Osteocyte (in vitro differentiated cells): ENCODE measurements around the gene PRELID2. TPM values are rescaled to one million over a fixed set of nuclear protein-coding genes. Genes with fewer than 3 reads are reported as not detected.

Experiments used
- DNase-seq: peaks from one replicate; pipeline ENCODE4 v3.0.0; 2021; ENCODE audit warnings: mixed read lengths; ENCODE audit not compliant: unreplicated experiment; ENCODE audit errors: extremely low spot score
- H3K27ac Mint-ChIP-seq: one replicate; pipeline ENCODE4 v1.8.0; 2021; ENCODE audit warnings: mild to moderate bottlenecking, mixed read lengths; ENCODE audit not compliant: unreplicated experiment
- H3K27me3 Mint-ChIP-seq: one replicate; pipeline ENCODE4 v1.8.0; 2021; ENCODE audit warnings: mixed read lengths; ENCODE audit not compliant: unreplicated experiment
- H3K36me3 Mint-ChIP-seq: one replicate; pipeline ENCODE4 v1.8.0; 2021; ENCODE audit warnings: mixed read lengths; ENCODE audit not compliant: unreplicated experiment
- H3K4me1 Mint-ChIP-seq: one replicate; pipeline ENCODE4 v1.8.0; 2021; ENCODE audit warnings: mixed read lengths; ENCODE audit not compliant: unreplicated experiment
- H3K4me3 Mint-ChIP-seq: one replicate; pipeline ENCODE4 v1.8.0; 2021; ENCODE audit warnings: mild to moderate bottlenecking, moderate library complexity, mixed read lengths; ENCODE audit not compliant: unreplicated experiment
- H3K9me3 Mint-ChIP-seq: one replicate; pipeline ENCODE4 v1.8.0; 2021; ENCODE audit warnings: mixed read lengths; ENCODE audit not compliant: unreplicated experiment
- total RNA-seq: library from RNA; stranded (reverse); gene quantifications from 2 replicates; pipeline ENCODE4 v1.2.1, GENCODE V29; 2021
- TF ChIP-seq, protein P1 (sequence below): fragments of 200-600 bp; sonication (generic); IDR thresholded peaks from 2 replicates; pipeline ENCODE4 v1.5.0; 2021; ENCODE audit warnings: antibody characterized with exemption, mild to moderate bottlenecking, moderate library complexity

Gene PRELID2
- total RNA-seq, 1 donor from 2014 or later: 4.7 TPM

DNA sequence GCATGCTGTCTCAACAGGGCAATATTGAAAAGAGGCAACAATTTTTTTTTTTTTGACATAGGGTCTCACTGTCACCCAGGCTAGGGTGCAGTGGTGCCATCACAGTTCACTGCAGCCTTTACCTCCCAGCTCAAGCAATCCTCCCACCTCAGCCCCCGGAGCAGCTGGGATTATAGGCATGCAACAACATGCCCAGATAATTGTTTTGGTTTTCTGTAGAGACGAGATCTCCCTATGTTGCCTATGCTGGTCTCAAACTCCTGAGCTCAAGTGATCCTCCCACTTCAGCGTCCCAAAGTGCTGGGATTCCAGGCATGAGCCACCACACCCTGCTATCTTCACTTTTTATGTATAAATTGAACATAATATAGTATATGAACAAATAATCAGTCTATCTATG lies 47.6 kb downstream of the PRELID2 start:
- Mint-ChIP-seq H3K4me3 (no peak overlapping the region), H3K4me1 (no peaks in the 10 kb centered on the region), H3K27ac (no peak overlapping the region), H3K9me3 (peaks cover 6% of the 10 kb centered on the region), H3K36me3 (no peaks in the 10 kb centered on the region), H3K27me3 (no peaks in the 10 kb centered on the region)
- no peak for DNase-seq
- TF ChIP-seq, protein P1, sequence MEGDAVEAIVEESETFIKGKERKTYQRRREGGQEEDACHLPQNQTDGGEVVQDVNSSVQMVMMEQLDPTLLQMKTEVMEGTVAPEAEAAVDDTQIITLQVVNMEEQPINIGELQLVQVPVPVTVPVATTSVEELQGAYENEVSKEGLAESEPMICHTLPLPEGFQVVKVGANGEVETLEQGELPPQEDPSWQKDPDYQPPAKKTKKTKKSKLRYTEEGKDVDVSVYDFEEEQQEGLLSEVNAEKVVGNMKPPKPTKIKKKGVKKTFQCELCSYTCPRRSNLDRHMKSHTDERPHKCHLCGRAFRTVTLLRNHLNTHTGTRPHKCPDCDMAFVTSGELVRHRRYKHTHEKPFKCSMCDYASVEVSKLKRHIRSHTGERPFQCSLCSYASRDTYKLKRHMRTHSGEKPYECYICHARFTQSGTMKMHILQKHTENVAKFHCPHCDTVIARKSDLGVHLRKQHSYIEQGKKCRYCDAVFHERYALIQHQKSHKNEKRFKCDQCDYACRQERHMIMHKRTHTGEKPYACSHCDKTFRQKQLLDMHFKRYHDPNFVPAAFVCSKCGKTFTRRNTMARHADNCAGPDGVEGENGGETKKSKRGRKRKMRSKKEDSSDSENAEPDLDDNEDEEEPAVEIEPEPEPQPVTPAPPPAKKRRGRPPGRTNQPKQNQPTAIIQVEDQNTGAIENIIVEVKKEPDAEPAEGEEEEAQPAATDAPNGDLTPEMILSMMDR: no peak

DNA sequence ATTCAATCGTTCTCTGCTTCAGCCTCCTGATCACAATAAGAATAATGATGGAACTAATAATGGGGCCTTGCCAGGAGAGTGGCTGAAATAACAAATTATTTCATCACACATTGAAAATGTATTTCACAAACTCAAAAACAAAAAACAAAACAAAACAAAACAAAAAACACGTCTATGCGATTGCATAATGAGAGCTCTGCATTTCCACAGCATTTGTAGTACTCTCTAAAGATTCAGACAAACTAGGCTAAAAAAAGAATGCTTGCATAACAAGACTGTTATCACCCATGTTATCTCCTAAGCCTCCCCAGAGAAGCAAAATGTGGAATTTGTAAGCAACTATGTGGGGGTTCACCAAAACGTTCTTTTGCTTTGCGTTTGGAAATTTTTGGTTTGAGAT lies 48.1 kb downstream of the PRELID2 start:
- Mint-ChIP-seq H3K4me1 (no peaks in the 10 kb centered on the region), H3K27ac (no peak overlapping the region), H3K9me3 (peaks cover 6% of the 10 kb centered on the region), H3K27me3 (no peaks in the 10 kb centered on the region), H3K4me3 (no peak overlapping the region), H3K36me3 (no peaks in the 10 kb centered on the region)
- DNase-seq: no peak
- TF ChIP-seq, protein P1: no peak

- H3K4me1 Mint-ChIP-seq: peaks cover 10% of the 10 kb centered on the region
- no peak overlapping the region for H3K27ac Mint-ChIP-seq
- no peaks in the 10 kb centered on the region for H3K36me3 Mint-ChIP-seq
- no peaks in the 10 kb centered on the region for H3K27me3 Mint-ChIP-seq
- no peaks in the 10 kb centered on the region for H3K9me3 Mint-ChIP-seq
- TF ChIP-seq, protein P1: no peak
- no peak for DNase-seq
- no peak overlapping the region for H3K4me3 Mint-ChIP-seq
Measured at GRCh38 chr5:145780982-145781381, 54.2 kb downstream of the PRELID2 start.

DNA sequence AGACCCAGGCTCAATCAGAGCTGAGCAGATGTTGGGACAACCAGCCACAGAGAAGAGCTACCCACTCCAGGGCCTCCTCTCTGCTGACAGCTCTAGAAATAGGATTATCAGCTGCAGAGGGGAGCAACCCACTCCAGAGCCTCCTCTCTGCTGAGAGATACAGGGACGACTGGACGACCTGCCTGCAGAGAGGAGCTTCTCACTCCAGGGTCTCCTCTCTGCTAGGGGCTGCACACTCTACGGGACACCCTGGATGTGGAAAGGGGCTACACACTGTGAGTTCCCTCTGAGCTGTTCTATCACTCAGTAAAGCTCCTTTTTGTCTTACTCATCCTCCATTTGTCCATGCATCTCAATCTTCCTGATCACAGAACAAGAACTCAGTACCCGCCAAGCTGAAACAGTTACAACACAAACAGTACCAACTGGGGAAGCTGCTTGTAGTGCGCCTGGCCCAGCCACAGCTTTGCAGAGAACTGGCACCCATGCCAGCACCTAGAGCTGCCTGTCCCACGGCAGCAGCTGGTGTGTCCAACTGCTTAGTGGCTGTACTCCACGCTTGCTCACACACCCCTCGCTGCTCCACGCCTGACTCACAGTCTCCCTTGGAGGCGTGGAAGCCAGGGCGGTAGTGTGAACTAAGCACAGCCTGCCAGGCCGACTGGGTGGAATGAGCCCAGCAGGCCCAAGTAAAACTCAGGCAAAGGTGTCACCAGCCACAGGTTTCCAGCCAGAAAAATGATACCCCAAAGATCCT lies 56.8 kb downstream of the PRELID2 start:
- TF ChIP-seq, protein P1: no peak
- Mint-ChIP-seq H3K4me1 (peaks cover 21% of the 10 kb centered on the region), H3K36me3 (no peaks in the 10 kb centered on the region), H3K4me3 (no peak overlapping the region), H3K27ac (no peak overlapping the region), H3K27me3 (no peaks in the 10 kb centered on the region), H3K9me3 (no peaks in the 10 kb centered on the region)
- no peak for DNase-seq

DNA sequence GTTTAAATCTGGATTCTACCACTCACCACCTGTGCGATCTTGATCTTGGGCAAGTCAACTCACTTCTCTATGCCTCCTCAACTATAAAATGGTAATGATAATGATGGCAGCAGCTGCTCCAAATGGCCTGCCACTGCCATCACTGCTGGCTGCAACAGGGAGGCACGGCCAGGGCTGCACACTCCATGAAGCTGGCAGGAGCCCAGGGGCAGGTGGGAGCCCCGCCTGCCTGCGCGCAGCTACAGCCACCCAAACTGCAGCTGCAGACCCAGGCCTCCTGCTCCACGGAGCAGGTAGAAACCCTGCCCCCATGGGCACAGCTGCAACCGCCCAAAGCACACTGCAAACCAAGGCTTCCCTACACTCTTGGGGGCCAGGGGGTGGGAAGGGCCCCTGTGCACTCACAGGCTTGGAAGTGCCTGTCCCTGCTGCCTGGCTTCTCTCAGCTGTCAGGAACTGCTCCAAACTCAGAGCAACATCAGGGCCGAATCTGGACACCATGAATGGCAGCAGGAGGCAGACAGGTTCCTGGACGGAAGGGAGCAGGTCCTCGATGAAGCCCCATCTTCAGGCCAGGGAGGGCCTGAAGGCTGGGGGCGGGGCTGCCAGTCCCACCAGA lies 57.6 kb downstream of the PRELID2 start:
- H3K9me3 Mint-ChIP-seq: no peaks in the 10 kb centered on the region
- no peak for DNase-seq
- H3K27ac Mint-ChIP-seq: no peak overlapping the region
- no peaks in the 10 kb centered on the region for H3K36me3 Mint-ChIP-seq
- H3K4me1 Mint-ChIP-seq: peaks cover 21% of the 10 kb centered on the region
- TF ChIP-seq, protein P1: no peak
- H3K4me3 Mint-ChIP-seq: no peak overlapping the region
- H3K27me3 Mint-ChIP-seq: no peaks in the 10 kb centered on the region
